Loucy (cell line): ENCODE measurements around the gene OPRM1.

Experiments
- H2AFZ ChIP-seq: fragments of 200-600 bp; sonication (generic); 2 replicates; pipeline ENCODE4 v1.6.0; 2016; ENCODE audit warnings: antibody characterized with exemption, mild to moderate bottlenecking, low read length, moderate library complexity
- H3F3A ChIP-seq: fragments of 200-600 bp; 2 replicates; pipeline ENCODE4 v1.6.0; 2016; ENCODE audit warnings: antibody characterized with exemption, low read depth, mild to moderate bottlenecking
- H3K27me3 ChIP-seq: fragments of 200-600 bp; sonication (generic); 2 replicates; pipeline ENCODE4 v1.6.1; 2014; ENCODE audit warnings: low read length, mild to moderate bottlenecking; ENCODE audit not compliant: insufficient read depth, poor library complexity, severe bottlenecking
- H3K36me3 ChIP-seq: fragments of 200-600 bp; sonication (generic); 2 replicates; pipeline ENCODE4 v1.6.1; 2016; ENCODE audit warnings: low read length; ENCODE audit not compliant: insufficient read depth
- H3K4me1 ChIP-seq: fragments of 200-600 bp; sonication (generic); 2 replicates; pipeline ENCODE4 v1.5.1; 2014; ENCODE audit warnings: low read length, mild to moderate bottlenecking; ENCODE audit not compliant: insufficient read depth, poor library complexity, severe bottlenecking
- H3K4me2 ChIP-seq: fragments of 200-600 bp; sonication (generic); 2 replicates; pipeline ENCODE4 v1.6.0; 2014; ENCODE audit warnings: antibody characterized with exemption, low read length, low read depth, mild to moderate bottlenecking; ENCODE audit not compliant: poor library complexity, severe bottlenecking
- H3K4me3 ChIP-seq: fragments of 200-600 bp; sonication (generic); 2 replicates; pipeline ENCODE4 v1.5.1; 2014; ENCODE audit warnings: low read length, mild to moderate bottlenecking, mixed read lengths; ENCODE audit not compliant: poor library complexity, severe bottlenecking
- H3K79me2 ChIP-seq: fragments of 200-600 bp; sonication (generic); 2 replicates; pipeline ENCODE4 v1.6.1; 2014; ENCODE audit warnings: low read length; ENCODE audit not compliant: insufficient read depth
- H3K9ac ChIP-seq: fragments of 200-600 bp; sonication (generic); 2 replicates; pipeline ENCODE4 v1.6.0; 2014; ENCODE audit warnings: mild to moderate bottlenecking, low read depth, low read length, moderate library complexity; ENCODE audit not compliant: poor library complexity, severe bottlenecking
- H3K9me2 ChIP-seq: fragments of 200-600 bp; sonication (generic); replicated peaks from 2 replicates; pipeline ENCODE4 v1.6.1; 2016; ENCODE audit warnings: low read depth, low read length, mixed read lengths
- H3K9me3 ChIP-seq: fragments of 200-600 bp; sonication (generic); 2 replicates; pipeline ENCODE4 v1.6.1; 2014; ENCODE audit warnings: mild to moderate bottlenecking, antibody characterized with exemption, low read length, low read depth; ENCODE audit not compliant: insufficient read depth
- H4K20me1 ChIP-seq: fragments of 200-600 bp; sonication (generic); 2 replicates; pipeline ENCODE4 v1.6.0; 2014; ENCODE audit warnings: antibody characterized with exemption, low read length, mild to moderate bottlenecking; ENCODE audit not compliant: insufficient read depth, poor library complexity, severe bottlenecking
- CTCF ChIP-seq: fragments of 200-600 bp; sonication (generic); conservative IDR thresholded peaks from 2 replicates; pipeline ENCODE4 v1.5.1; 2014; ENCODE audit warnings: mild to moderate bottlenecking, antibody characterized with exemption, low read length
- EZH2phosphoT487 ChIP-seq: fragments of 200-600 bp; IDR thresholded peaks from 2 replicates; pipeline ENCODE4 v1.6.1; 2018; ENCODE audit warnings: antibody characterized with exemption, mild to moderate bottlenecking, moderate library complexity, borderline replicate concordance

Gene OPRM1

GRCh38 chr6:154218301-154218700, 179.3 kb downstream of the OPRM1 start:
- no peak for TF ChIP-seq CTCF
- TF ChIP-seq EZH2phosphoT487, result no peak
- Histone ChIP-seq H3K4me1 (peaks cover 34% of the 10 kb centered on the region), H3K36me3 (no peaks in the 10 kb centered on the region), H2AFZ (no peak overlapping the region), H3K9me3 (no peaks in the 10 kb centered on the region), H4K20me1 (no peaks in the 10 kb centered on the region), H3K9ac (no peak overlapping the region), H3K4me2 (no peak overlapping the region), H3F3A (no peaks in the 10 kb centered on the region), H3K9me2 (no peaks in the 10 kb centered on the region), H3K27me3 (no peaks in the 10 kb centered on the region), H3K4me3 (no peak overlapping the region), H3K79me2 (no peaks in the 10 kb centered on the region)

- H3K4me2 ChIP-seq, result no peak overlapping the region
- H2AFZ ChIP-seq, result no peak overlapping the region
- H3K9ac ChIP-seq, result no peak overlapping the region
- no peaks in the 10 kb centered on the region for H3K9me2 ChIP-seq
- no peak for TF ChIP-seq CTCF
- TF ChIP-seq EZH2phosphoT487, result no peak
- no peaks in the 10 kb centered on the region for H4K20me1 ChIP-seq
- no peak overlapping the region for H3K4me3 ChIP-seq
- no peaks in the 10 kb centered on the region for H3K9me3 ChIP-seq
- H3K79me2 ChIP-seq, result no peaks in the 10 kb centered on the region
- H3K27me3 ChIP-seq, result no peaks in the 10 kb centered on the region
- H3F3A ChIP-seq, result no peaks in the 10 kb centered on the region
- peaks cover 34% of the 10 kb centered on the region for H3K4me1 ChIP-seq
- no peaks in the 10 kb centered on the region for H3K36me3 ChIP-seq
Observed at GRCh38 chr6:154218787-154219186, 179.7 kb downstream of the OPRM1 start.

GRCh38 chr6:154219250-154219649, 180.2 kb downstream of the OPRM1 start:
- no peaks in the 10 kb centered on the region for H3K9me2 ChIP-seq
- H3K4me3 ChIP-seq, result no peak overlapping the region
- no peaks in the 10 kb centered on the region for H3F3A ChIP-seq
- no peaks in the 10 kb centered on the region for H3K79me2 ChIP-seq
- H3K36me3 ChIP-seq, result no peaks in the 10 kb centered on the region
- TF ChIP-seq CTCF (no peak), EZH2phosphoT487 (no peak)
- H3K4me2 ChIP-seq, result no peak overlapping the region
- no peaks in the 10 kb centered on the region for H3K27me3 ChIP-seq
- H3K4me1 ChIP-seq, result peaks cover 34% of the 10 kb centered on the region
- H4K20me1 ChIP-seq, result no peaks in the 10 kb centered on the region
- H2AFZ ChIP-seq, result no peak overlapping the region
- H3K9me3 ChIP-seq, result no peaks in the 10 kb centered on the region
- no peak overlapping the region for H3K9ac ChIP-seq
